Measurements from ENCODE around the gene SLIT3.

The SLIT3 gene

DNA sequence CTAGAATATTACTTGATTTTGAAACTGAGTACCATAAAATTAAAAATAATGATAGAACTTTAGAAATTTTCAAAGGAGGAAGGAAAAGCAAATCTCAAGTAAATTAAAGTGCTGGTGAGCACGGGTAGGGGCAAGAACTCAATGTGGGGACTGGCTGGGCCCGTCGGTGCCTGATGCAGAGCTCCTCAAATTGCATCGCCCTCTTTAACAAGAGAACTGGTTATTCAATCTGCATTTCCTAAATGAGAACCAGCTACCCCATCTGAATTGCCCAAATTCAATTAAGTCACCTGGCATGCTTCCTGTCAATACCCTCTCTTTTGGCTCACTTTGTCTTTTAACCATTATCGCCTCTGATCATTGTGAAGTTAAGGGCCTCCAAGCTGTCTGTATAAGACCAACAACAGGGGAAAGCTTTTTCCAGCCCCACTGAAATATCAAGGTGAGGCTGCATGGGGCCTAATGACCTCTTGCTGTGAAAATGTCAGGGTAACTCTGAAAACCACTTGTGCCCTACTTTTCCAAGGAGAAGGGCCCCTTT is 316.7 kb downstream of the SLIT3 start:
- no peak for DNase-seq

DNA sequence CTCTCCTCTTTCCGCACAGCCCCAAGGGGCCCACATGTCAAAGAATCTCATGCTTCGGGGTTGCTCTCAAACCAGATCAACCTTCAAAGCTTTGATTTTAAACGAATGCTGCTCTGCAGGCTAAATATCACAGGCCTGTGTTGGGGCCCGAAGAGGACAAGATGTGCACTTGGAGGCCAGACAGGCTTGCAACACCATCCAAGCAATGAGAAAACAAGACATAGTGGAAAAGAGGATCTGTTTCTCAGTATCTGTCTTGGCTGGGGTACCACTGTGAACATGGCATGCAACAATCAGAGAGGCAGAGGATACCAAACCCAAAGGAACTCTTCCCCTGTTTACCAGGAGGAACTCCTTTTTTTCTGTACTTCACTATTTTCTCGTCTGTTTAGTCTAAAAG is 321.8 kb downstream of the SLIT3 start:
- DNase-seq = no peak

DNA sequence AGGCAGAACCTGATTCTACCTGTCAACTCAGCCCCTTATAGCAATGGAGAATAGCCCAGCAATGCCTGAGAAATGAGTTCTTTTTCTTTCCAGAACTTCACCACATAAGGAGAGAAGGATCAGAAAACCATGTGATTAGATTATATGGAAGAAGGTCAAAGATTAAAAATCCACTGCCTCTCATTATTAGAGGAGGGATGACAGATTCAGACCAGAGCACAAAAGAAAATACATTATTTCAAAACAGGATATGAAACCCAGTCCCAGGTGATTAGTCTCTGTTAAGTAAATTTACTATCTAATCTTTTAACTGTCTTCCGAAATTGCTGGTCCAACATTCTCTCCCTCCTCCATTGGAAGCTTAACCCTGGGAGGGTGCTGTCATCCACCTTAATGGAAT is 322.4 kb downstream of the SLIT3 start:
- no peak for DNase-seq

DNA sequence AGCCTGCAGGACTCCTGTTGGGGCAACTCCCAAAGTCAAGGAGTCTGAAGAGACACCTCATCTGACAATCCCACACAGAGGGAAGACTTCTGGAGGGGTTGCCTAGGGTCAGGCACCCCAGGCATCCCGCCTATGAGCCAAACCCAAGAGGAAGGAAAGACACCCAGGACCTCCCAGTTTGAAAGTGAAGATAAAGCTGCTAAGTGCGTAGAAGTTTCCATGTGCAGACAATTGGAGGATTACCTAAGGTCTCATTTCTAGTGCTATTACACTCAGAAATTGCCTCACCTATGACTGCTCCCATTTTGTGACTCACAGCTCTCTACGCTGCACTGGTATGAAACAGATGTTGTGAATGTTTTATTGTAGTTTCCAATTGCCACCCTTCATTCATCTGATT is 322.9 kb downstream of the SLIT3 start:
- no peak for DNase-seq

DNA sequence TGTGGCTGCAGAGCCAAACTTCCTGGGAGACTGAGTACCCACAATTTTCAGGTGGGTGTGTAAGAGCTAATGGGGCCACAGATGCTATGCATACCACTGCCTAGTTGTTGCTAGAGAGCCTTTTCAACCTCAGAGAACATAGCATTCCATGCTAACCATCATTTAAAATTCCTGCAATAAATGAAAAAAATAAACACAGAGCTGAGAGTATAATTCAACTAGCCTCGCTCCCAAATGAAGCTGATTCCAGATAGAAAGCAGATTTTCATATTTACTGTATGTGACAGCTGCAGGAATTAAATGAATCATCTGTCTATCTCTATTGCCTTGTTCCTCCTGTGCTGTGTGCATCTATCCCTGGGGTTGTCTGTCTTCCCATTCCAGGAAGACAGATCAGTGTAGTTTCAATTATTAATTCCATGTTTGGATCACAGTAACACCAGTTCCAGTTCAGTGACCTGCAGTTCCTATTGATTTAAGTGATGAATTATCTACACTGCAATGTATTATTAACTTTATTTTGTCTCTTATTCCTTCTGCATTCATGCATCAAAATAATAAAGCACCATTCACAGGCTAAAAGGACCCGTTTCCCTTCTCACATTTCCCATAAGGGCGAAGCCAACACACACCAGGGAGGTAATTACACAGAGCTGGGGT is 324.5 kb downstream of the SLIT3 start:
- no peak for DNase-seq

DNA sequence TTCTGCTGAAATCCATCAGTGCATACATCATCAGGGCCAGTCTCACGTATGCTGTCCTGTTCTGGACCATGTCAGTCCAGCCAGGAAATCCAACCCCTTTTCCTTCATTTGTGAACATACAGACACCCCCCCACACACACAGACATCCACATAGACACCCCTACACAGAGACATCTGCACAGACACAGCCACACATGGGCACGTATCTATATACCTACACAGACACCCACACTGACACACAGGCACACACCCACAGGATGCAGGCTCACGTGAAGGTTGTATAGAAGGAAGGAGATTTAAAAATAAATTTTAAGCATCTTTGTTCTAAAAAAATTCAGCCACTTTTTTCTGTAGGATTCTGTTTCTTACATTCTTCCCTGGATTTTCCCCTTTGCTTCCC is 325.6 kb downstream of the SLIT3 start:
- no peak for DNase-seq

DNA sequence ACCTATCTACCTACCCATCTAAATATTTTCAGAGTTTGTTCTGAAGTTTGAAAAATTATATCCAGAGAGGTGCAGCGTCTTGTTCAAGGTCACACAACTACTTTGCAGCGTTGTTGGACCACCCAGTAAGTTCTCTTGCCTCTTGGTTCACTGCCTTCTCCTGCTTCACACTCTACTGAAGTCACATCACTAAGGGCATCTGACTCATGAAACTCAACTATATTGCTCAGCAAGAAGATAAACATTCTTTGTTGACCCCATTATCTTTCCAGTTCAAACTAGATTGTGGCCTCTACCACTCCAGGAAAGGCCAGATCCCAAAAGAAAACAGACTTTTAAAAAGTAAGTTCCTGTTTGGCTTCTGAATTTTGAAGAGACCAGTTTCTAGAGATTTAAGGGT is 326.9 kb downstream of the SLIT3 start:
- no peak for DNase-seq

DNA sequence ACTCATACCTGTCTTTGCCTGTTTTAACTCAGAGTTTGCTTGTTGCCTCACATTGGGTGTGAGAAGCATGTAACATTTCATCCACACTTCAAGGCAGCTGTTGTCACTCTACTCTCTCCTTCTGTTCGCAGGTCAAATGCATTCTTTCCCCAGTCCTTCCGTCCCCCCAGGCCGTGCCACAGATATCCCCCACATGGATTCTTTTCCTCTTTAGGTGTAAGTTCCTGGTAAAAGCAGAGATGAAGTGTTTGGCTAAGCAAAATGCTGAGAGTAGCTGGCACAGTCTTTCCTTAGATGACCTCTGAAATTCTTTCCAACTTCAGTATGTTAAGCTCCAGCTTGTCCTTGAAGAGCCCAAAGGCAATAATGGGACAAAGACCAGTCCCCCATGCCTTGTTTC is 328.2 kb downstream of the SLIT3 start:
- no peak for DNase-seq

DNA sequence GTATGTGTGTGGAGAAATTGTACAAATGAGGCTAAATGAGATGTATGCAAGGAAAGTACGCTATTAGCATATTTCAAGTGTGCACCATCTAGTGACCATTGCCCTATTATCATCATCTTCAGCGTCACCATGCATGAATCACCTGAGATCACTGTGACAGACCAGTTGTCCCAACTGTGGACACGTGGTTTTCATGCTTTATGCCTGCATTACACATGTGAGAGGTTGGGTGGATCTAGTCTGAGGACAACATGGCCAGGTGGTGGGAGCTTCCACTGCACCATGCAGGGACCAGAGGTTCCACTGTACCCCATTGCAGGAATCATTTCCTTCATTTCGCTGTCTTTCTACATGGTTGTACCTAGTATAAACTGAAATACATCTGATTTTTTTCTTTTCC is 329.8 kb downstream of the SLIT3 start:
- DNase-seq = no peak

DNA sequence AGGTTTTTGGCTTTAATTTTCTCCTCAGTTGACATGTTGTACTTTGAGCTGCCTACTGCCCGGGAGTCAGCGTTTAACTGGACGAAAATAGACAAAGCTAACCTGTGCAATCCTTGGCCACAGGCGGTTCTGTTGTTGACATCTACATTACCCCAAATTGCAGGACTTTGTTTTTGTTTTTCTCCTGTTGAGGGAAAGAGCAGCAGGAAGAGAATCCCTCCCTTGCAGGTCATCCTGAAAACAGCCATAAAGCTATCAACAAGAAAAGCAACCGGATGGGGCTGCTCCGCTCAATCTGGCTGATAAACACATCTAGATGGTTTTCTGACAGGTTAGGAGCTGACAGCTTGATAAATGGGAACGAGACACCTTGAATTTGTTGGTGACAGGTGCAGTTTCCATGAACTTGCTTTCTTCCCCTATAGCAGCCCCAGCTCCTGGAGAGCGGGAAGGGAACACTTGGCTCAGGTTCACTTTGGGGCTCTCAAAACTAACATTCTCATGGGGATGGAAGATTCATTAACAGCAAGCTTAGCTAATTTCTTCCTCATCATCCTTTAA is 331.5 kb downstream of the SLIT3 start:
- DNase-seq = no peak

DNA sequence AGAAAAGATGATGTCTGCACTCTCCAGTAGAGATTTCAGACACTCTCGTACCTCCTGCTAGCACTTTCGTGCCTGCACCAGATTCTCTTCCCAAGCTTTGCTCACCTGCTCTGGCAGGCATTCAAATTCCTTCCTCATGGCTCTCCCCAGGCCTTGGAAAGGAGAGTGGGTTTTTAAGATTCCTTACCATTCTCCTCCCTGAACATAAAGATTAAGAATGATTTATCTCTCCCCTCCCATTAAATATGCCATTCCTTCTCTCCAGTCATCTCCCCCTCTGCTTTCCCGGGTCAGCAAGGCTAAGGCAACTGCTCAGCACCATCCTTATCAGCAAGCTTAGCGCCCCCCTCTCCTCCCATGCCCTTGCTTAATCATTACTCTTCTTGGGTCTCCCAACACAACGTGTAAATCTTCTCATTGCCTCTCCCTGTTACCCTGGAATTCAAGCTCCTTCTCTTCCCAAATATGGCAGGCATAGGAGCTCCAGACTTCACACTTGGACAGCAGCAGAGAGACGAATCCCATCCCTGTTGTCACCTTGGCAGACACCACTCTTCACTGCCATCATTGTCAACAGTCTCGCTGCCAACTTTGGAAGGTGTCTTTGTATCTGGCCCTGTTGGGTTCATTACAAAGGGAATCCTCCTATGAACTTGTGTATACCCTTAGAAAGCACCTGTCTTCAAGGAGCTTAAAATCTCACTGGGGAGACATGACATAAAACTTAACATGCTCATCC is 332.9 kb downstream of the SLIT3 start:
- no peak for DNase-seq

DNA sequence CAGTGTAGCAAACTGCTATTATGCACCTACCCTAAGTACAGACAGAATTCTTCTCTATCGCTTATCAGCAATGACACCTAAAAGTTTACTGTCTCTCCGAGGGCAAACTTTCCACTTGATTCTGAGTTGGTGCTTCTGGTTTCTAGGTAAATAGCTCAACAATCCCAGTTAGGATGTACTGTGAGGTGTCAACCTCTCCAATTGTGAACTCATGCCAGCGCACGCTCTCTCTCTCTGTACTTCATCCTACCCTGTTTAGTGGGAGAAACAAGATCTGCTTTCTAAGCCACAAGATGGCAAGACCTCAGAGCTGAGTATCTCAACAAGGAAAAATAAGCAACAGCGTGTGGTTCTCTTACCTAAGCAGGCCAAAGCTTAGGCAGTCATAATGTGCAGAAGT is 335.3 kb downstream of the SLIT3 start:
- DNase-seq = no peak

DNA sequence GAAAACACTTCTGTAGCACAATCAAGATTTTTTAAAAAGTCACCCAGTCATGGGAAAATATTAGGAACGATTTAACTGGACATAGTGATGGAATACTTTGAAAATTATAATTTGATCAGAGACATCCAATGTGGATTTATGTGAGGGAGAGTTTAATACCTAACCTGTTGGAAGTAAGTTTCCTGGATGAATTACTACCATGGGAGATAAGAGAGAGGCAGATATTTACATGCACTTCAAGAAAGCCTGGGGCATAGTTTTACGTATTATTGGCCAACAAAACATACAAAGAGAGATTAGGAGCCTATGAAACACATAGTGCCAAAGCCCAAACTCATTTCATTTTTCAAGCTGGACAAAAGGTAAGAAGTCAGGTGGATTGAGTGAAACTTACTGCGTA is 336.8 kb downstream of the SLIT3 start:
- no peak for DNase-seq

DNA sequence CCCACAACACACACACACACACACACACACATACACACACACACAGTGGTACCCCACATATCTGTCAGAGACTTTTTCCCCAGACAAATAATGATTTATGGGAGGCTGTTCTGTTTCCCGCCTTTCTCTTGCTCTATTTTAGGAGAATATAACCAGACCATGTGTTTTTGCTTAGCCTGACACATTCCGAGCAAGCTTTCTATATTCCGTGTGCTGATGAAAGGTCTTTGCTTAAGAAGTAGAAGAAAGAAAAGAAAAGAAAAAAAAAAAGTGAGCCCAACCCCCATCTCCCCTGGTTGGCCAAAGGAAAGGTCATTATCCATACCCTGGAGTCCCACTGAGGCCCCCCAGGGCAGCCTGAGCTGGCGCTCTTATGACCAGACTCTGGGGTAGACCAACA is 338.6 kb downstream of the SLIT3 start:
- no peak for DNase-seq

DNA sequence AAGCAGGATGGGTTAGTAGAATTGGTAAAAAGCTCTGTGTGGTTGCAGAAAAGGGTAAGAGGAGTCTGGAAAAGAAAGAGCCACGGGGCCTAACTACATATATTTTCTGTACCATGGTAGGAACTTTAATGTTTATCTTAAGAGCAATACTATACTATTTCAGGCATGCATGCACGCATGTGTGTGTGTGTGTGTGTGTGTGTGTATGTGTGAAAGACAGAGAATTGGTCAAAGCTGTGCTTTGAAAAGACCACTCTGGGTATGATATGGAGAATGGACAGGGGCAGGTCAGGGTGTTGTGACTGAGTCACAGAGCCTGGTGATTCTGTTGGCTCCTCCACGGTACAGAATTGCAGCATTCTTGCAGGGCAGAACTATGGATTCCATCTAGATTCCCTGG is 339.3 kb downstream of the SLIT3 start:
- no peak for DNase-seq

DNA sequence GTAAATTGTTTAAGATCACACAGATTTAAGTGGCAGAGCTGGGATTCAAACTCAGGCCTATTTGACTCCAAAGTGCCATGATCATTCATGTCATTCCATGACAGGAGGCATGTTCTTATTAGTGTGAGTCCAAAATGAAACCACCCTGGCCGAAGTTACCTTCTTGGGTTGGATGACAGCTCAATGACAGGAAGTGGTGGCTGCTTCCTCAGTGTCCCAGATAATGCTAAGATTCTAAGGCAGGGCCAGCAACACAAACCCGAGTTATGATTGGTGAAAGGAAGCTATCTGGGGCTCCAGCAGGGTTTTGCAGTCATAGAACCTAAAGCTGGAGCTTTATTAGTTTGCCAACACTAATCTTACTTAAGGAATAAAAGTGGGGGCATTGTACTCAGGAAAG is 340.4 kb downstream of the SLIT3 start:
- DNase-seq = no peak

DNA sequence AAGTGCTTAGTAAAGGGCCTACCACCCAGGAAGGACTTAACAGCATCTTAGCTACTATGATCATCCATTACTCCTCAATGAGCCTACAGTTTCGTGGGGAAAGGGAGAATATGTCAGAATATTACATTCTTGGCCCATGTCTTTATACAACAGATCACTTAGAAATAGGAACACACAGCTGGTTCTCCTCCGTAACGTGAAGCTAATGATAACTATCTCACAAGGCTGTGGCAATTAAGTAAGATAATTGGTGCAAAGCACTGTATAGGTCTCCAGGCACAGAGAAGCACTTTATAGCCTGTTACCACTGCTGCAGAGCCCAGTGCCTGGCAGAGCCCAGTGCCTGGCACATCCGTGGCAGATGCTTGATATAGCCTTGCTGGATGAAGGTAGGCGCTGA is 347.6 kb downstream of the SLIT3 start:
- no peak for DNase-seq

DNA sequence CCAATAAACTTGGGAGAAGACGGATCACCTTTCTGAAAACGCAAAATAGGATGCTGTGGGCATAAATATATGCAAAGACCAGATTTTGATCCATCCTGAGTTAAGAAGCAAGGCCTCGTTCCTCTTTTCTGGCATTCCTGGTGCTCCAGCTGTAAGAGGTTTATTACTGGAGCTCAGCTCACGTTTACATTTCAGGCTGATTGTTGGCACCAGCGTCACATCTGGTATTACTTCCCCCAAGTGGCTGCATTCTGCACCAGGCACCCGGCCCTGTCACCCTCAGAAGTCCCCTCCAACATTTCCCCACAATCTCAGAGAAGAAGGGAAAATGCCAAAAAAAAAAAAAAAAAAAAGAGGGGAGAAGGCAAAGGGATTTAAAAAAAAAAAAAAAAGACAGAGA is 348.7 kb downstream of the SLIT3 start:
- DNase-seq = no peak

DNA sequence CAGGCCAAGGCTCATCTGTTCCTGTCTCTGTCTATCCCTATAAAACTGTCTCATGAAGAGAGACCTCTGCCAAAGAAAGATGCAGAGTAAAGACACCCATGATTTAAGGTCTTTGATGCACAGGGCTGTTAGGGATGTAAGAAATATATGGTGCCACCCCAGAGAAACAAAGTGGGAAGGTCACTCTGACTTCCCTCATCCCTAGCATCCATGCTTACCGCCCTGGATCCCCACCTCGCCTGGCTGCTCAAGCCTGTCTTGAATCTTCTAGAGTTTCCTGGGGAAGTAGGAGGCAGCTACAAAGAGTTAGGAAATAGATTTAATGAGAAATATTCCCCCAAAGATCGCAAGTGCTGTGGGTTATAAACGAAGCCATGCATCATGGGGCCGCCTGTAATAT is 349.2 kb downstream of the SLIT3 start:
- DNase-seq = no peak

DNA sequence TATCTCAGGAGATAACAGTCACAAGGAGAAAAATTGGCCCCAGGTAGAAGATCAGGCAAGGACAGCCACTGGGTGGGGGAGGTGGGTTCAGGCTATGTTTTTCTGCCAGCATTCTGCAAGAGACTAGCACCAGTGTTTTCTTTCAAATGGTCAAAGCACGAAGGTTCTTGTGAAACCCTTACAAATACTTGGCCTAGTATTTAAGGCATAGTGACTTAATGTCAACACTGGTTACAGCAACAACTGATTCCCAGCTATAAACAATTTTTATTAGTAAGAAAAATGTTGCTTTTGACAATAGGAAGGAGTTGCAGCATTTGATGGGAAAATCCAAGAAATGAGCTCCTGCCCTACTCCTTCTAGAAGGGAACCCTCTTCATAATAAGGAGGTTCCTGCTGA is 349.6 kb downstream of the SLIT3 start:
- DNase-seq = no peak

DNA sequence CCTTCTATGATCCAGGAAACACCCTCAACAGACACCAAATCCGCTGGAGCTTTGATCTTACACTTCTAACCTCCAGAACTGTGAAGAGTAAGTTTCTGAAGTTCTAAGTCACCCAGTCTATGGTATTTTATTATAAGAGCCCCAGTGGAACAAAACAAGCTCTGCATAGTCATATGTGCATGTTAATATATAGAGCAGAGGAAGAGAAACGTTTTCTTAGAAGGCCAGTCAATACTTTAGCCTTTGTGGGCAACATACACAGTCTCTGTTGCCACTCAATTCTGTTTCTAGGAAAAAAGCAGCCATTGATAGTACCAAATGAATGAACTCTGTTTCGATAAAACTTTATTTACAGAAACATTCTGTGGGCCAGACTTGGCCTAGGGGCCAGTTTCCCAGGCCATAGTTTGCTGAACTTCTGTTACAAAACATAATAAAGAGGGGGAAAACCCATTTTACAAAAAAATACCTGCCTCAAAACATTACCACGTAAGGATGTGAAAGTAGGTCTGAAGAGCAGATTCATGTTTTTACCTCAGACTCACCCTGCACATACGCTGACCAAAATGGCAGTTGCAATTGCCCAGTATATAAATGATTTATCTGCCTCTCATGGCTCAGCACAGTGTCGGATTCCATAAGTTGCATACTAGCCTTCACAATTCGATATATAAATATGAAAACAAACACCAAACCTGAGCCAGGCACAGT is 350.5 kb downstream of the SLIT3 start:
- DNase-seq = no peak

DNA sequence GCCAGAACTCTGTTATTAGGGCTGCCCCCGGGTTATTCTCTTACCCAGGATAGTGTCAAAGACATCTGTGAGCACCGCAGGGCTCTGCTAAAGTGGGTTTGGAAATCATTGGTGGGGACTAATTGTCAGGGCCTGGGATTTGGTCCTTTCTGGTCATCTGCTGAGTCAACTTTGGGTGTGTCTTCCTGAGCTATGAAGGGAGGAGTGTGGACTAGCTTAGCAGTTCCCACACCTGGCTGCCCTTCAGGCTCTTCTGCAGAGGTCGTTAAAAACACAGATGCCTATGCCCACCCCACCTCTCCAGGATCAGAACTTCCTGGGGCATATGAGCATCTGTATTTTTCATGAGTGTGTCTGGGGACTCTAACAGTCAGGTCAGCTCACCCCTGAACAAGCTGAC is 352.2 kb downstream of the SLIT3 start:
- no peak for DNase-seq

DNA sequence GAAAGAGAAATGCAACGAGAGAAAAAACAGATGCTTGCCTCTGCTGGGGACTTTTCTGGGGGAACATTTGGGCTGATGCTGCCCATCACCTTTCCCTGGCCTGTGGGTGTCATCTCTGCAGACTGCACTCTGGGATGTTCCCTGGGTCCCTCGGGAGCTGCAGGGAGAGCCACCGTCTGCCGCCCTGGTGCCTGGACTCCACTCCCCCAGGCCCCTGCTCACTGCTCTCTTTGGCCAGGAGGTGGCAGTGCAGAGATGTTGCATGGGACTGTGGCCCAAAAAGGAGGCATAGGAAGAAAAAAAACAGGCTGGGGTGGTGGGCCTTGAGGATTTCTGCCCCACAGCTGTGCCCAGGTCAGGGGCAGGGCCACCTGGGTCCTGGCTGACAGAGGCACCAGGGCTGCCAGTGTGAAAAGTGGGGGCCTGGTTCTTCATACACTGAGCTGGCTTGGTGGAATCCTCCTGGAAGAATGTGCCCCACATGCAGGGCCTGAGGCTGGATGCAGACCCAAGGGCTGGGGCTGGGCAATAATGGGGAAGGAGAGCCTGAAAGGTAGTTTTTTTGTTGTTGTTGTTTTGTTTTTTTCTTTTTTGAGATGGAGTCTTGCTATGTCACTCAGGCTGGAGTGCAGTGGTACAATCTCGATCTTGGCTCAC is 353.6 kb downstream of the SLIT3 start:
- peak; percentile 61 for DNase-seq

All from OCI-M1 (cell line).